ENCODE data around the gene SYCP2L. TPM values are rescaled to one million over a fixed set of nuclear protein-coding genes. Genes with fewer than 3 reads are reported as not detected.

Gene SYCP2L
- total and polyA plus RNA-seq, 2 donors (not counting 1 experiment from before 2014, with no cell fraction given) = 0.19 TPM; not detected in 1

- Histone ChIP-seq H4K20me1 (ENCODE audit: control insufficient read depth, insufficient read depth, low read length, poor library complexity, severe bottlenecking) (no peaks in the 10 kb centered on the region), H3K79me2 (ENCODE audit: control insufficient read depth, insufficient read depth, low read length) (no peaks in the 10 kb centered on the region), H3K4me3 (ENCODE audit: control extremely low read depth in 1 of 5, extremely low read depth in 1 of 5, insufficient read depth in 1 of 5, low read depth in 2 of 5, low read length in 4 of 5) (no peak overlapping the region), H3K4me1 (ENCODE audit: control insufficient read depth in 2 of 2, insufficient read depth in 2 of 2, low read length in 2 of 2) (peaks cover 24 to 26% of the 10 kb centered on the region in 2 donors), H3K36me3 (replicated peaks in 1 of 2; ENCODE audit: control extremely low read depth in 1 of 2, control insufficient read depth in 1 of 2, extremely low read depth in 1 of 2, insufficient read depth in 2 of 2, low read length in 1 of 2) (no peaks in the 10 kb centered on the region), H2AFZ (ENCODE audit: insufficient read depth, low read depth, low read length, poor library complexity, severe bottlenecking) (no peak overlapping the region), H3K27ac (ENCODE audit: low read length in 2 of 2) (no peak overlapping the region), H3K27me3 (replicated peaks in 1 of 4; ENCODE audit: control extremely low read depth in 1 of 4, control insufficient read depth in 3 of 4, insufficient read depth in 4 of 4, low read length in 3 of 4) (peaks cover 0 to 33% (median 27%) of the 10 kb centered on the region in 4 experiments), H3K4me2 (replicated peaks; ENCODE audit: low read depth, low read length, poor library complexity, severe bottlenecking) (no peak overlapping the region), H3K9ac (ENCODE audit: low read length) (no peak overlapping the region), H3K9me3 (ENCODE audit: control extremely low read depth in 1 of 3, control insufficient read depth in 2 of 3, insufficient read depth in 1 of 3, low read length in 2 of 3) (peaks cover 0 to 17% (median 3%) of the 10 kb centered on the region in 3 donors)
- TF ChIP-seq CTCF (IDR thresholded peaks at IDR 0.05) (no peak), EZH2 (IDR thresholded peaks at IDR 0.05; ENCODE audit: borderline replicate concordance, insufficient read depth, low read depth, low read length, poor library complexity, severe bottlenecking) (no peak)
- no peak for DNase-seq
- Mint-ChIP-seq H3K27me3 (peaks cover 48% of the 10 kb centered on the region), H3K4me3 (no peak overlapping the region), H3K27ac (no peak overlapping the region), H3K4me1 (peaks cover 27% of the 10 kb centered on the region), H3K9me3 (ENCODE audit: insufficient read depth) (peaks cover 3% of the 10 kb centered on the region)
- no CpG with 5 or more reads among the region's 1 CpG for WGBS (ENCODE audit: insufficient coverage)
- ChIA-PET POLR2A (no interaction called here), CTCF (interaction anchor here (1.1 kb wide), 1 partner anchor 36 kb away, joined by 3 read pairs; no protein-coding TSS in a partner anchor)
- intact Hi-C loops (cut with micrococcal nuclease) = no loop called here
- no peak for ATAC-seq (ENCODE audit: low read depth)
These were observed 3.3 kb downstream of the SYCP2L start for GRCh38 chr6:10890151-10890550.

- POLR2A ChIA-PET = no interaction called here
- Mint-ChIP-seq H3K4me1 (peaks cover 23% of the 10 kb centered on the region), H3K27ac (no peak overlapping the region), H3K4me3 (no peak overlapping the region), H3K27me3 (peaks cover 41% of the 10 kb centered on the region), H3K9me3 (ENCODE audit: insufficient read depth) (peaks cover 3% of the 10 kb centered on the region)
- H2AFZ ChIP-seq (ENCODE audit: insufficient read depth, low read depth, low read length, poor library complexity, severe bottlenecking) = no peak overlapping the region
- peaks cover 16 to 17% of the 10 kb centered on the region in 2 donors for H3K4me1 ChIP-seq (ENCODE audit: control insufficient read depth in 2 of 2, insufficient read depth in 2 of 2, low read length in 2 of 2)
- H3K4me2 ChIP-seq (replicated peaks; ENCODE audit: low read depth, low read length, poor library complexity, severe bottlenecking) = no peak overlapping the region
- peaks cover 0 to 7% (median 3%) of the 10 kb centered on the region in 3 donors for H3K9me3 ChIP-seq (ENCODE audit: control extremely low read depth in 1 of 3, control insufficient read depth in 2 of 3, insufficient read depth in 1 of 3, low read length in 2 of 3)
- WGBS (ENCODE audit: insufficient coverage) = 97% methylated on average over 5 of the region's 5 CpGs
- DNase-seq (no peak), ATAC-seq (ENCODE audit: low read depth) (no peak)
- H3K4me3 ChIP-seq (ENCODE audit: control extremely low read depth in 1 of 5, extremely low read depth in 1 of 5, insufficient read depth in 1 of 5, low read depth in 2 of 5, low read length in 4 of 5) = no peak overlapping the region
- TF ChIP-seq CTCF (IDR thresholded peaks at IDR 0.05) (no peak), EZH2 (IDR thresholded peaks at IDR 0.05; ENCODE audit: borderline replicate concordance, insufficient read depth, low read depth, low read length, poor library complexity, severe bottlenecking) (no peak)
- no peak overlapping the region for H3K9ac ChIP-seq (ENCODE audit: low read length)
- H3K36me3 ChIP-seq (replicated peaks in 1 of 2; ENCODE audit: control extremely low read depth in 1 of 2, control insufficient read depth in 1 of 2, extremely low read depth in 1 of 2, insufficient read depth in 2 of 2, low read length in 1 of 2) = no peaks in the 10 kb centered on the region
- H3K27me3 ChIP-seq (replicated peaks in 1 of 4; ENCODE audit: control extremely low read depth in 1 of 4, control insufficient read depth in 3 of 4, insufficient read depth in 4 of 4, low read length in 3 of 4) = peaks cover 0 to 27% (median 10%) of the 10 kb centered on the region in 4 experiments
- H4K20me1 ChIP-seq (ENCODE audit: control insufficient read depth, insufficient read depth, low read length, poor library complexity, severe bottlenecking) = no peaks in the 10 kb centered on the region
- H3K79me2 ChIP-seq (ENCODE audit: control insufficient read depth, insufficient read depth, low read length) = no peaks in the 10 kb centered on the region
- CTCF ChIA-PET = no interaction called here
- no peak overlapping the region for H3K27ac ChIP-seq (ENCODE audit: low read length in 2 of 2)
- intact Hi-C loops (cut with micrococcal nuclease) = no loop called here
These were observed 5.1 kb downstream of the SYCP2L start for GRCh38 chr6:10891960-10892359.

Data from B cell (primary cell).